Ishikawa (cell line): ENCODE data around the gene C14orf119.

Experiments used
- CEBPB ChIP-seq: IDR thresholded peaks from 2 replicates; pipeline ENCODE4 v1.6.1; 2012
- EGR1 ChIP-seq: IDR thresholded peaks from 2 replicates; pipeline ENCODE4 v1.6.1; 2012
- EP300 ChIP-seq: IDR thresholded peaks from 2 replicates; pipeline ENCODE4 v1.6.1; 2012; ENCODE audit warnings: borderline replicate concordance
- FOXM1 ChIP-seq: IDR thresholded peaks from 2 replicates; pipeline ENCODE4 v1.6.1; 2012; ENCODE audit warnings: low read depth, borderline replicate concordance
- RAD21 ChIP-seq: IDR thresholded peaks from 2 replicates; pipeline ENCODE4 v1.6.1; 2012; ENCODE audit warnings: low read depth
- TAF1 ChIP-seq: IDR thresholded peaks from 2 replicates; pipeline ENCODE4 v1.6.1; 2012; ENCODE audit warnings: low read depth, mild to moderate bottlenecking
- TEAD4 ChIP-seq: IDR thresholded peaks from 2 replicates; pipeline ENCODE4 v1.6.1; 2012
- YY1 ChIP-seq: IDR thresholded peaks from 2 replicates; pipeline ENCODE4 v1.6.1; 2012; ENCODE audit warnings: low read depth
- ZBTB7A ChIP-seq: IDR thresholded peaks from 2 replicates; pipeline ENCODE4 v1.6.1; 2012; ENCODE audit warnings: low read depth
- TF ChIP-seq, protein P1 (sequence below): IDR thresholded peaks from 2 replicates; pipeline ENCODE4 v1.6.1; 2012; ENCODE audit warnings: low read depth, mild to moderate bottlenecking

DNA sequence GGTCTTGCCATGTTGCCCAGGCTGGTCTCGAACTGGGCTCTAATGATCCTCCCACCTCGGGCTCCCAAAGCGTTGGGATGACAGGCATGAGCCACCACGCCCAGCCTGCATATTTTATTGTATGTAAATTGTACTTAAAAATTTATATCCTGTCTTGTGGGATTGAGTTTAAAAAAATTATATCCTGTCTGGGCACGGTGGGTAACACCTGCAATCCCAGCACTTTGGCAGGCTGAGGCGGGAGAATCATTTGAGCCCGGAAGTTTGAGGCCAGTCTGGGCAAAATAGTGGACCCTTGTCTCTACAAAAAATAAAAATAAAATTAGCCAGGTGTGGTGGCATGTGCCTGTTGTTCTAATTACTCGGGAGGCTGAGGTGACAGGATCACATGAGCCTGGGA, 37.7 kb downstream of the C14orf119 start:
- TF ChIP-seq TAF1 = no peak
- no peak for TF ChIP-seq EGR1
- TF ChIP-seq TEAD4 = no peak
- no peak for TF ChIP-seq EP300
- TF ChIP-seq RAD21 = no peak
- TF ChIP-seq YY1 = no peak
- TF ChIP-seq ZBTB7A = no peak
- TF ChIP-seq, protein P1, sequence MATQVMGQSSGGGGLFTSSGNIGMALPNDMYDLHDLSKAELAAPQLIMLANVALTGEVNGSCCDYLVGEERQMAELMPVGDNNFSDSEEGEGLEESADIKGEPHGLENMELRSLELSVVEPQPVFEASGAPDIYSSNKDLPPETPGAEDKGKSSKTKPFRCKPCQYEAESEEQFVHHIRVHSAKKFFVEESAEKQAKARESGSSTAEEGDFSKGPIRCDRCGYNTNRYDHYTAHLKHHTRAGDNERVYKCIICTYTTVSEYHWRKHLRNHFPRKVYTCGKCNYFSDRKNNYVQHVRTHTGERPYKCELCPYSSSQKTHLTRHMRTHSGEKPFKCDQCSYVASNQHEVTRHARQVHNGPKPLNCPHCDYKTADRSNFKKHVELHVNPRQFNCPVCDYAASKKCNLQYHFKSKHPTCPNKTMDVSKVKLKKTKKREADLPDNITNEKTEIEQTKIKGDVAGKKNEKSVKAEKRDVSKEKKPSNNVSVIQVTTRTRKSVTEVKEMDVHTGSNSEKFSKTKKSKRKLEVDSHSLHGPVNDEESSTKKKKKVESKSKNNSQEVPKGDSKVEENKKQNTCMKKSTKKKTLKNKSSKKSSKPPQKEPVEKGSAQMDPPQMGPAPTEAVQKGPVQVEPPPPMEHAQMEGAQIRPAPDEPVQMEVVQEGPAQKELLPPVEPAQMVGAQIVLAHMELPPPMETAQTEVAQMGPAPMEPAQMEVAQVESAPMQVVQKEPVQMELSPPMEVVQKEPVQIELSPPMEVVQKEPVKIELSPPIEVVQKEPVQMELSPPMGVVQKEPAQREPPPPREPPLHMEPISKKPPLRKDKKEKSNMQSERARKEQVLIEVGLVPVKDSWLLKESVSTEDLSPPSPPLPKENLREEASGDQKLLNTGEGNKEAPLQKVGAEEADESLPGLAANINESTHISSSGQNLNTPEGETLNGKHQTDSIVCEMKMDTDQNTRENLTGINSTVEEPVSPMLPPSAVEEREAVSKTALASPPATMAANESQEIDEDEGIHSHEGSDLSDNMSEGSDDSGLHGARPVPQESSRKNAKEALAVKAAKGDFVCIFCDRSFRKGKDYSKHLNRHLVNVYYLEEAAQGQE = no peak
- TF ChIP-seq CEBPB = no peak
- TF ChIP-seq FOXM1 = no peak
